Naive thymus-derived CD8-positive, alpha-beta T cell (primary cell): ENCODE measurements around the gene SBF2. TPM values are rescaled to one million over a fixed set of nuclear protein-coding genes. Genes with fewer than 3 reads are reported as not detected.

Experiments
- ATAC-seq, 2 donors: fragments of 150-1000 bp; cut with Tn5 transposase in 1 of 2; sonication (Bioruptor Pico), chemical (Tn5 transposase) in 1 of 2; 1 replicate in 1 of 2; 2 replicates in 1 of 2; pipeline ENCODE4 v1.10.0; 2021; ENCODE audit warnings: mild to moderate bottlenecking in 2 of 2, moderate library complexity in 2 of 2
- POLR2A ChIA-PET: fragments of 350-600 bp; sonication (Branson Sonifier 250); formaldehyde crosslinking; loops from one replicate; lab custom pipeline; 2021; ENCODE audit warnings: antibody characterized with exemption; lab: Charles Lee
- DNase-seq, 10 donors: peaks; one replicate each; pipeline versions ENCODE4 v3.0.0 to v3.0.0-alpha.2; 2020 to 2022
- H3K27ac Mint-ChIP-seq, 10 donors: one replicate each; pipeline ENCODE4 v1.8.0; 2020 to 2022; ENCODE audit warnings: mild to moderate bottlenecking in 10 of 10, mixed read lengths in 10 of 10, moderate library complexity in 4 of 10, inconsistent platforms in 1 of 10
- H3K27me3 Mint-ChIP-seq, 5 donors: one replicate each; pipeline ENCODE4 v1.8.0; 2021 to 2022; ENCODE audit warnings: mixed read lengths in 5 of 5
- H3K36me3 Mint-ChIP-seq, 3 donors: one replicate each; pipeline ENCODE4 v1.8.0; 2020 to 2022; ENCODE audit warnings: mixed read lengths in 3 of 3, mild to moderate bottlenecking in 2 of 3, inconsistent platforms in 1 of 3
- H3K4me1 Mint-ChIP-seq, 4 donors: one replicate each; pipeline ENCODE4 v1.8.0; 2021 to 2022; ENCODE audit warnings: mixed read lengths in 4 of 4
- H3K4me3 Mint-ChIP-seq, 10 donors: one replicate each; pipeline ENCODE4 v1.8.0; 2020 to 2022; ENCODE audit warnings: mild to moderate bottlenecking in 10 of 10, mixed read lengths in 10 of 10, moderate library complexity in 6 of 10, inconsistent platforms in 1 of 10
- H3K9me3 Mint-ChIP-seq, 9 donors: one replicate each; pipeline ENCODE4 v1.8.0; 2020 to 2022; ENCODE audit warnings: mixed read lengths in 9 of 9, mild to moderate bottlenecking in 3 of 9, inconsistent platforms in 1 of 9, moderate library complexity in 1 of 9
- polyA plus RNA-seq, 3 donors: library from polyadenylated mRNA; unstranded; fragments of 300-500 nt; fragmentation: Illumina TruSeq; gene quantifications; one replicate each; pipeline ENCODE4 v1.2.3, GENCODE V29; 2021
- total RNA-seq, 8 experiments: library from RNA in 2 of 8; stranded (reverse) in 2 of 8; gene quantifications; one replicate each; pipeline ENCODE4 v1.2.3 and lab custom pipeline; 2021 to 2026

Gene SBF2
- total and polyA plus RNA-seq, 5 experiments from 2014 or later: 2.0 to 14.6 (median 4.9) TPM

DNA sequence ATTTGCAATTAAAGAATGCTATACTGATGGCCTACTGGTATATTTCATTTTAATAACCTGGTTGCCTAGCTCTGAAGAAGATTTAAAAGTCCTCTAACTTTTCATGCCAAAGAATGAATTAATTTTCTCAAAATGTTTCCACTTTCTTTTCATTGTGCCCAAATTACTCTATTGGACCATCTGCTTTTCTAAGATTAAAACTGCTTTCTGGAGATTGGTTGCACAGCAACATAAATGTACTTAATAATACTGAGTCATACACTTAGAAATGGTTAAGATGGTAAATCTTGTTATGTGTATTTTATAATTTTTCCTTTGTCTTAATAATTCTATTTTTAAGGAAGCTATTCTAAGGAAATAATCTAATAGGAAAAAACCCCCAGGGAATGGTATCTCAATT is 479.9 kb downstream of the SBF2 start:
- no peak for DNase-seq
- Mint-ChIP-seq H3K36me3 (peaks cover 0 to 29% (median 28%) of the 10 kb centered on the region in 3 donors), H3K27me3 (no peaks in the 10 kb centered on the region), H3K9me3 (no peaks in the 10 kb centered on the region), H3K4me3 (no peak overlapping the region), H3K4me1 (no peaks in the 10 kb centered on the region), H3K27ac (no peak overlapping the region)
- POLR2A ChIA-PET: no interaction called here
- ATAC-seq: no peak

DNA sequence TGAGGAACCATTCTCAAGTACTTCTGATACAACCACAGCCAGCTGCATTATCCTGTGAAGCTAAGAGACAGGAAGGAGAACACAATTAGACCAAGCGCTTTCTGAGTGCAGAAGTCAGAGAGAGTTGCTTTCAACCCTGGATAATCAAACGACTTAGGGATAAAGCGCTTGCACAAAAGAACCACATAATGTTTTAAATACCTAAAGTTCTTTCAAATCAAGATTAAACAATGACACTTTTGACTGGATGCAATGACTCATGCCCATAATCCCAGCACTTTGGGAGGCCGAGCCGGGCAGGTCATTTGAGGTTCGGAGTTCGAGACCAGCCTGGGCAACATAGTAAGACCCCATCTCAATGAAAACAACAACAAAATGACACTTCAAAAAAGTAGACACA is 485.1 kb downstream of the SBF2 start:
- ATAC-seq (no peak), DNase-seq (no peak)
- no peaks in the 10 kb centered on the region for H3K27me3 Mint-ChIP-seq
- POLR2A ChIA-PET: no interaction called here
- H3K36me3 Mint-ChIP-seq: peaks cover 0 to 62% (median 58%) of the 10 kb centered on the region in 3 donors
- H3K4me3 Mint-ChIP-seq: no peak overlapping the region
- no peak overlapping the region for H3K27ac Mint-ChIP-seq
- H3K9me3 Mint-ChIP-seq: no peaks in the 10 kb centered on the region
- no peaks in the 10 kb centered on the region for H3K4me1 Mint-ChIP-seq

DNA sequence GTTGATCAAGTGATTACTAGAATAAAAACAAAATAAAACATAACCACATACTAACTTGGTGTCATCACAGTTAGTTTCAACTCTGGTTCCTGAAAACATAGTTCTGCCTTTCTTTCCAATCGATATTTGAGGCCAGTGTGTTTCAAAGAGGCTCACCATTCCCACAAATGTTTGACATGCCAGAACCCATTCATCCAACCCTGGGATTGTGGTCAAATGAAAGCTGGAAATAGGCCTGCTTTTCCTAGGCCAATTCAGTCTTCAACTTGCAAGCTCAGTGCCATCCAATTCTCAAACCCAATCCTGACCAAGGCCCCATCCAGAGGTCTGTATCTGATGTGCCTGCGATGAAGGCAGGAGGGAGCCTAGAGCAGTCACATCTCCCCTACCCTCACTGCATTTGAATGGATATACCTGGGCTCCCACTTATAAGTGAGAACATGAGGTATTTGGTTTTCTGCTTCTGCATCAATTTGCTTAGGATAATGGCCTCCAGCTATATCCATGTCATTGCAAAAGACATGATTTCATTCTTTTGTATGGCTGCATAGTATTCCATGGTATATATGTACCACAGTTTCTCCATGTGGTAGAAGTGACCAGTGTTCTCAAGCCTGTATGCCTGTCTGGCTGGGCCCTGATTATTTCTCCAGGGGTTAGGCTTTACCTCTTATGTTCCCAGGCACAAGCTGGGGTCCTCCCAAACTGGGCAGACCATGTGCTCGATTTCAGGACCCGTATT is 486.9 kb downstream of the SBF2 start:
- POLR2A ChIA-PET: no interaction called here
- Mint-ChIP-seq H3K4me3 (no peak overlapping the region), H3K27me3 (no peaks in the 10 kb centered on the region), H3K27ac (no peak overlapping the region), H3K9me3 (no peaks in the 10 kb centered on the region), H3K36me3 (peaks cover 0 to 54% (median 50%) of the 10 kb centered on the region in 3 donors), H3K4me1 (no peaks in the 10 kb centered on the region)
- ATAC-seq: no peak
- no peak for DNase-seq

- Mint-ChIP-seq H3K9me3 (no peaks in the 10 kb centered on the region), H3K27ac (no peak overlapping the region), H3K36me3 (peaks cover 0 to 44% (median 38%) of the 10 kb centered on the region in 3 donors), H3K27me3 (no peaks in the 10 kb centered on the region), H3K4me1 (no peaks in the 10 kb centered on the region), H3K4me3 (no peak overlapping the region)
- POLR2A ChIA-PET: no interaction called here
- DNase-seq (no peak), ATAC-seq (no peak)
These were observed 489.6 kb downstream of the SBF2 start for GRCh38 chr11:9804419-9804902.

DNA sequence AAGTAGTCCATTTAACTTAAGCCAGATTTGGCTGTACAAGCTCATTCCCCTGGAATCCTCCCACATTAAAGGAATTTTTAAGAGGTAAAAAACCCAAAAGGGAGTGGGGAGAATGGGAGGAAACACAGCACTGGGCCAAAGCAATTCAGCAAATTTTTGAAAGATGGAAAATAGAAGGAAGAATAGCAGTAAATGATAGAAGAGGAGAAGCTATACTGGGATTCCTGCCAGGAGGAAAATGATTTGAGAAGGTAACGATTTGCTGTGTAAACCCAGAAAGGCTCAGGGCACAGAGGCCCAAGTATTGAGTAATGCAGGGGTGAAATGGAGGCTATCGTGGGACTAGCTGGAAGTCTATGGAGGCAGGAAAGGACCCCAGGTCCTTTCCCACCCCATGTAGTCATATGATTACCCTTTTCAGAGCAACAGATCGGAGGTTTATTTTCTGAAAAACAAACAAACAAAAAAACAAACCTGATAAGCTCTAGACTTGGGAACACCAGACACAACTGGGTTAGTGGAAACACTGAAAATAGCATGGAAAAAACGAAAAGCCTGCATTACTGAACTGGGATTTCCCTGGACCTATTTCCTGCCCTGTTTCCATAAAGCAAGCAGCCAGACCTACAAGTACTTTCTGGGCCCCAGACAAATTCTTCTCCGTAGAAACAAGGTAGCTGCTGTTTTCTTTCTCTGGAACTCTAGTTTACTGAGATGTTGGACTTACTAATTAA is 490.2 kb downstream of the SBF2 start:
- no peaks in the 10 kb centered on the region for H3K4me1 Mint-ChIP-seq
- ATAC-seq: no peak
- no peak overlapping the region for H3K4me3 Mint-ChIP-seq
- POLR2A ChIA-PET: no interaction called here
- H3K36me3 Mint-ChIP-seq: peaks cover 0 to 42% (median 32%) of the 10 kb centered on the region in 3 donors
- no peak for DNase-seq
- no peak overlapping the region for H3K27ac Mint-ChIP-seq
- no peaks in the 10 kb centered on the region for H3K9me3 Mint-ChIP-seq
- H3K27me3 Mint-ChIP-seq: no peaks in the 10 kb centered on the region

- Mint-ChIP-seq H3K27me3 (no peaks in the 10 kb centered on the region), H3K4me3 (no peak overlapping the region), H3K27ac (no peak overlapping the region), H3K9me3 (no peaks in the 10 kb centered on the region), H3K4me1 (no peaks in the 10 kb centered on the region), H3K36me3 (peaks cover 0 to 31% (median 20%) of the 10 kb centered on the region in 3 donors)
- DNase-seq (no peak), ATAC-seq (no peak)
- POLR2A ChIA-PET: no interaction called here
These were observed 491.6 kb downstream of the SBF2 start for GRCh38 chr11:9802291-9802861.

GRCh38 chr11:9799886-9800285 is 494.1 kb downstream of the SBF2 start:
- ATAC-seq: no peak
- no peak overlapping the region for H3K27ac Mint-ChIP-seq
- no peak overlapping the region for H3K4me3 Mint-ChIP-seq
- H3K36me3 Mint-ChIP-seq: peaks cover 0 to 13% (median 7%) of the 10 kb centered on the region in 3 donors
- H3K4me1 Mint-ChIP-seq: no peaks in the 10 kb centered on the region
- no peaks in the 10 kb centered on the region for H3K27me3 Mint-ChIP-seq
- no peaks in the 10 kb centered on the region for H3K9me3 Mint-ChIP-seq
- no peak for DNase-seq
- POLR2A ChIA-PET: no interaction called here

DNA sequence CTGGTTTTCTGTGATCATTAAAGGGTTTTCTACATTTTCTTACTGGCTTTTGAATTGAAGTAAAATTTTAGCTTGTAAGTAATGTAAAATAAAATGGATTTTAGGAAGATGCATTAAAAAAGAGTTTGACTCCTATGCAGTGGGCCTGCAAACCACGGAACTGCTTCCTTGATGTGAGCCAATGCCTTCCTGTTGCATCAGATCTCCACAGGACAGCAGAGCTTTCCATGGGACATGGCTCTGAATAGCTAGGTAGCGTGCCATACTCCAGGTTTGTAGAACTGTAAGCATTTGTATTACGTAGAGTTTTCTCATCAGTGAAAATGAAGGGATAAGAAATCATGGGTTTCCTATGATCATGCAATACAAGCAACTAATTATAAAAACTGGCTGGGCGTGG is 496.7 kb downstream of the SBF2 start:
- H3K9me3 Mint-ChIP-seq: no peaks in the 10 kb centered on the region
- DNase-seq (no peak), ATAC-seq (no peak)
- no peak overlapping the region for H3K27ac Mint-ChIP-seq
- no peaks in the 10 kb centered on the region for H3K27me3 Mint-ChIP-seq
- no peak overlapping the region for H3K4me3 Mint-ChIP-seq
- POLR2A ChIA-PET: no interaction called here
- peaks cover 0 to 9% (median 4%) of the 10 kb centered on the region in 3 donors for H3K36me3 Mint-ChIP-seq
- no peaks in the 10 kb centered on the region for H3K4me1 Mint-ChIP-seq

DNA sequence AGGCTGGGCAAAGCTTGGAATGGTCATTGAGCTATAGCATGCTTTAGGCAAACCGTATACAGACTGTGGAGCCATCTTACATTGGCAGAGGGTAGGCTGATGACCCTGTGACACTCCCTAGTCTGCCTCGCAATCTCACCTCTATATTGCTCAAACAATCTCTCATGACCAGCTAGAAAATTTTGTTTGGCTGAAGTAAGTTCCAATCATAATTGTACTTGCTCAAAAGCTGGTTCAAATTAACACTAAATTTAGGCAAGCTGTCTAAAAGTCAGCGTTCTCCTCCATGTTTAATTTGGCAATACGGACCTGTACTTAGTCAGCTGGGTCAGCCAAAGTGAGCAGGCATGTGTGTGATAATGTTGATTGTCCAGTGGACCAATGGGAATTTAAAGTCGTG is 497.2 kb downstream of the SBF2 start:
- no peaks in the 10 kb centered on the region for H3K27me3 Mint-ChIP-seq
- H3K4me3 Mint-ChIP-seq: no peak overlapping the region
- no peaks in the 10 kb centered on the region for H3K9me3 Mint-ChIP-seq
- H3K27ac Mint-ChIP-seq: peak overlapping the region in 1 of 10 donors; percentile 81
- no peaks in the 10 kb centered on the region for H3K4me1 Mint-ChIP-seq
- H3K36me3 Mint-ChIP-seq: peaks cover 0 to 9% (median 6%) of the 10 kb centered on the region in 3 donors
- POLR2A ChIA-PET: no interaction called here
- no peak for DNase-seq
- no peak for ATAC-seq

GRCh38 chr11:9796266-9796665 is 497.8 kb downstream of the SBF2 start:
- POLR2A ChIA-PET: no interaction called here
- Mint-ChIP-seq H3K4me3 (no peak overlapping the region), H3K4me1 (no peaks in the 10 kb centered on the region), H3K9me3 (no peaks in the 10 kb centered on the region), H3K36me3 (peaks cover 0 to 12% (median 8%) of the 10 kb centered on the region in 3 donors), H3K27ac (peak overlapping the region in 1 of 10 donors; percentile 81), H3K27me3 (no peaks in the 10 kb centered on the region)
- no peak for DNase-seq
- no peak for ATAC-seq

DNA sequence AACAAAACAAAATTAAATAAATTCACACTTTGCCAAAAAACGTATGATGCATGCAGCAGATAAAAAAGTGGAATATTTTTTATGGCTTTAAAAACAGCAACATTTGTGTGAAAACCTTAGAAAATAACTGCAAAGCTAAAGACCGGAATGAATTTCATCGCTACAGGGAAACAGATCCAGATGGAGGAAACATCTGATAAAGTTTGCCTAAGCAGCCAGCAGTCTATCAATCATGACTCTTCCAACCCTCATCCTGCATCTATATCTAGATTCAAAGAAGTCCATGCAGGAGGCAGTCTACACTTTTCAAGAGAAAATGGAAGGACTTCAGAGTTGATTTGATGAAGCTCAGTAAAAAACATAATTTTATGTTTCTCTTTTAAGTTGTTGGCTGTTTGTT is 503.3 kb downstream of the SBF2 start:
- no peak for DNase-seq
- Mint-ChIP-seq H3K9me3 (no peaks in the 10 kb centered on the region), H3K27me3 (no peaks in the 10 kb centered on the region), H3K4me1 (peaks cover 0 to 10% (median 0%) of the 10 kb centered on the region in 4 donors), H3K36me3 (peaks cover 0 to 42% (median 12%) of the 10 kb centered on the region in 3 donors), H3K4me3 (no peak overlapping the region), H3K27ac (no peak overlapping the region)
- POLR2A ChIA-PET: no interaction called here
- no peak for ATAC-seq

DNA sequence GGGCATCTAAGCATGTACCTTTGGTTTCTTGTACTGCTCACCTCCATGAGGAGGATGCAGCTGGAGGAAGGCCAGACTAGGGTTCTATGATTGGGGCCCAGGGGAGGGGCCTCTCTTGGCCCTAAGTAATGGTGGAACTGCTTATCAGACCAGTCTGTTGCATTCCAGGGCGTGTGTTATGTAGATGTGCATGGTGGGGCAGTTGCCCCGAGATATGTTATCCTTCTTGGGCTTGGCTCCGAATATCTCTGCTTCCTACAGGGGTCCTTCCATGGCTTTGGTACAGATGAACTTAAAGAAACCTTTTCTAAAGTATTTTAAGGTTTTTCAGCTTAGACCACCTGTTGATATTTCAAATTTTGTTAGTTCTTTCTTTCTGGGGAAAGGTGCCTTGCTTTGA is 504.1 kb downstream of the SBF2 start:
- Mint-ChIP-seq H3K4me1 (peaks cover 0 to 10% (median 0%) of the 10 kb centered on the region in 4 donors), H3K36me3 (peaks cover 0 to 45% (median 12%) of the 10 kb centered on the region in 3 donors), H3K4me3 (no peak overlapping the region), H3K27me3 (no peaks in the 10 kb centered on the region), H3K27ac (peak overlapping the region in 1 of 10 donors; percentile 18), H3K9me3 (no peaks in the 10 kb centered on the region)
- POLR2A ChIA-PET: no interaction called here
- ATAC-seq: no peak
- no peak for DNase-seq

DNA sequence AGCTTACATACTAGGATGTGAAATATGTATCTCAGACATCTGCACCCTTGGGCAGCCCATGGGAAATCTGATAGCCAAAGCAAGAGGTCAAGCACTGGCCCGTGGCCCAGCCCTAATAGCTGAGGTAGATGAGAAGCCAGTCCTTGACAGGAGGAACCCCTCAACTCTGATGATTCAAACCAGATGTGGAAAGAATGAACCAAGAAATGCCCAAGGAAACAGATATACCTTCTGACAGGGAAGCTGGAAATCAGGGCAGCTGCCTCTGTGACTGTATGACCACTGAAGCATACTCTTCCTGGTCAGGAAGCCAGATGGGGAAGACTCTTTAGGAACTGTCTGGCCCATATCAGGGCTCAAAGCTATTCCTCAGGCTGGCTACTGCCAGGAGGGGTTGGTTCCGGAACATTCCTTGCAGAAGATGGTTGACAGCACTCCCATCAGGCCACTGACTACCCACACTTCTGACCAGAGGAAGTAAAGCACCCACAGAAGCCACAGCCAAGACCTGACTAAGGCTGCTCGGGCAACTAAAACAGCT is 506.0 kb downstream of the SBF2 start:
- no peak overlapping the region for H3K4me3 Mint-ChIP-seq
- ATAC-seq (no peak), DNase-seq (no peak)
- POLR2A ChIA-PET: no interaction called here
- no peaks in the 10 kb centered on the region for H3K27me3 Mint-ChIP-seq
- H3K36me3 Mint-ChIP-seq: peaks cover 0 to 52% (median 12%) of the 10 kb centered on the region in 3 donors
- peaks cover 0 to 10% (median 0%) of the 10 kb centered on the region in 4 donors for H3K4me1 Mint-ChIP-seq
- no peaks in the 10 kb centered on the region for H3K9me3 Mint-ChIP-seq
- peak overlapping the region in 3 of 10 donors; percentile 27 to 45 (median 39) for H3K27ac Mint-ChIP-seq
